Thyroid gland (tissue), 4 donors: ENCODE data around the gene AP1S3. TPM values are rescaled to one million over a fixed set of nuclear protein-coding genes. Genes with fewer than 3 reads are reported as not detected.

Experiments used
- DNase-seq, 2 donors: peaks; one replicate each; pipeline ENCODE4 v3.0.0-alpha.2; 2019
- H3K27ac ChIP-seq, 3 donors: fragments of 200-600 bp; sonication (generic); 1 replicate in 2 of 3; 2 replicates in 1 of 3; pipeline ENCODE4 v1.5.1; 2016 to 2019; ENCODE audit warnings: mild to moderate bottlenecking in 1 of 3, moderate library complexity in 1 of 3
- H3K27me3 ChIP-seq: fragments of 200-600 bp; sonication (generic); one replicate; pipeline ENCODE4 v1.5.1; 2019
- H3K36me3 ChIP-seq, 2 donors: fragments of 200-600 bp; sonication (generic); one replicate each; pipeline ENCODE4 v1.5.1; 2016 to 2019
- H3K4me1 ChIP-seq, 2 donors: fragments of 200-600 bp; sonication (generic); one replicate each; pipeline ENCODE4 v1.5.1; 2017 to 2019
- H3K4me3 ChIP-seq, 3 donors: fragments of 200-600 bp; sonication (generic); replicated peaks in 1 of 3; 1 replicate in 2 of 3; 2 replicates in 1 of 3; pipeline ENCODE4 v1.5.1; 2016; ENCODE audit warnings: mild to moderate bottlenecking in 1 of 3
- H3K9me3 ChIP-seq: fragments of 200-600 bp; sonication (generic); one replicate; pipeline ENCODE4 v1.5.1; 2017
- POLR2A ChIP-seq, 2 donors: fragments of 450-650 bp; IDR thresholded peaks; one replicate each; pipeline ENCODE4 v1.6.1; 2017; ENCODE audit warnings: antibody characterized with exemption in 2 of 2, mild to moderate bottlenecking in 2 of 2, moderate library complexity in 1 of 2
- WGBS, 2 donors: methylation state at CpG; one replicate each; pipeline ENCODE4 v1.1.5; 2017; 5-methylcytosine and 5-hydroxymethylcytosine counted together
- intact Hi-C: fragments of 100-400 bp; cut with DNase I; formaldehyde crosslinking; loops from one replicate; pipeline ENCODE4 v1.15.1; 2023
- total RNA-seq, 4 donors: library from RNA; depleted of rRNA; stranded (reverse); fragments of >200 nt; gene quantifications; one replicate each; pipeline ENCODE4 v1.2.3, GENCODE V29; 2016
- TF ChIP-seq, protein P1 (sequence below), 6 experiments: fragments of 200-600 bp in 3 of 6; fragments of 450-650 bp in 3 of 6; sonication (generic) in 3 of 6; IDR thresholded peaks; one replicate each; pipeline ENCODE4 v1.5.1; 2016 to 2019; ENCODE audit warnings: antibody characterized with exemption in 6 of 6, mild to moderate bottlenecking in 2 of 6, inconsistent platforms in 1 of 6, moderate library complexity in 1 of 6

The AP1S3 gene
- total RNA-seq, 4 donors from 2014 or later, result 37.5 to 92.6 (median 44.8) TPM

- no peak for DNase-seq
- TF ChIP-seq, protein P1, sequence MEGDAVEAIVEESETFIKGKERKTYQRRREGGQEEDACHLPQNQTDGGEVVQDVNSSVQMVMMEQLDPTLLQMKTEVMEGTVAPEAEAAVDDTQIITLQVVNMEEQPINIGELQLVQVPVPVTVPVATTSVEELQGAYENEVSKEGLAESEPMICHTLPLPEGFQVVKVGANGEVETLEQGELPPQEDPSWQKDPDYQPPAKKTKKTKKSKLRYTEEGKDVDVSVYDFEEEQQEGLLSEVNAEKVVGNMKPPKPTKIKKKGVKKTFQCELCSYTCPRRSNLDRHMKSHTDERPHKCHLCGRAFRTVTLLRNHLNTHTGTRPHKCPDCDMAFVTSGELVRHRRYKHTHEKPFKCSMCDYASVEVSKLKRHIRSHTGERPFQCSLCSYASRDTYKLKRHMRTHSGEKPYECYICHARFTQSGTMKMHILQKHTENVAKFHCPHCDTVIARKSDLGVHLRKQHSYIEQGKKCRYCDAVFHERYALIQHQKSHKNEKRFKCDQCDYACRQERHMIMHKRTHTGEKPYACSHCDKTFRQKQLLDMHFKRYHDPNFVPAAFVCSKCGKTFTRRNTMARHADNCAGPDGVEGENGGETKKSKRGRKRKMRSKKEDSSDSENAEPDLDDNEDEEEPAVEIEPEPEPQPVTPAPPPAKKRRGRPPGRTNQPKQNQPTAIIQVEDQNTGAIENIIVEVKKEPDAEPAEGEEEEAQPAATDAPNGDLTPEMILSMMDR (IDR thresholded peaks at IDR 0.05), result no peak
- no peak for TF ChIP-seq POLR2A (IDR thresholded peaks at IDR 0.05)
These were observed 107.6 kb downstream of the AP1S3 start for GRCh38 chr2:223729781-223730180.

GRCh38 chr2:223727562-223727961 is 109.8 kb downstream of the AP1S3 start:
- 60 to 63% methylated on average over 7 of the region's 7 CpGs for WGBS, 2 donors
- Histone ChIP-seq H3K27me3 (no peaks in the 10 kb centered on the region), H3K36me3 (no peaks in the 10 kb centered on the region), H3K9me3 (no peaks in the 10 kb centered on the region), H3K4me1 (peaks cover 8 to 15% of the 10 kb centered on the region in 2 donors), H3K27ac (no peak overlapping the region), H3K4me3 (no peak overlapping the region)
- TF ChIP-seq, protein P1 (IDR thresholded peaks at IDR 0.05), result peak in 5 of 6 experiments; percentile 28 to 80 (median 77)
- TF ChIP-seq POLR2A (IDR thresholded peaks at IDR 0.05), result no peak
- intact Hi-C loops, result no loop called here
- DNase-seq, result peak; percentile 56 to 62

More at GRCh38 chr2:223729781-223730180, 107.6 kb downstream of the AP1S3 start:
- peaks cover 8 to 15% of the 10 kb centered on the region in 2 donors for H3K4me1 ChIP-seq
- no peak overlapping the region for H3K4me3 ChIP-seq
- no peak overlapping the region for H3K27ac ChIP-seq
- no peaks in the 10 kb centered on the region for H3K36me3 ChIP-seq
- H3K9me3 ChIP-seq, result no peaks in the 10 kb centered on the region
- H3K27me3 ChIP-seq, result no peaks in the 10 kb centered on the region
- intact Hi-C loops, result no loop called here
- 93 to 98% methylated on average over 2 of the region's 2 CpGs for WGBS, 2 donors

DNA sequence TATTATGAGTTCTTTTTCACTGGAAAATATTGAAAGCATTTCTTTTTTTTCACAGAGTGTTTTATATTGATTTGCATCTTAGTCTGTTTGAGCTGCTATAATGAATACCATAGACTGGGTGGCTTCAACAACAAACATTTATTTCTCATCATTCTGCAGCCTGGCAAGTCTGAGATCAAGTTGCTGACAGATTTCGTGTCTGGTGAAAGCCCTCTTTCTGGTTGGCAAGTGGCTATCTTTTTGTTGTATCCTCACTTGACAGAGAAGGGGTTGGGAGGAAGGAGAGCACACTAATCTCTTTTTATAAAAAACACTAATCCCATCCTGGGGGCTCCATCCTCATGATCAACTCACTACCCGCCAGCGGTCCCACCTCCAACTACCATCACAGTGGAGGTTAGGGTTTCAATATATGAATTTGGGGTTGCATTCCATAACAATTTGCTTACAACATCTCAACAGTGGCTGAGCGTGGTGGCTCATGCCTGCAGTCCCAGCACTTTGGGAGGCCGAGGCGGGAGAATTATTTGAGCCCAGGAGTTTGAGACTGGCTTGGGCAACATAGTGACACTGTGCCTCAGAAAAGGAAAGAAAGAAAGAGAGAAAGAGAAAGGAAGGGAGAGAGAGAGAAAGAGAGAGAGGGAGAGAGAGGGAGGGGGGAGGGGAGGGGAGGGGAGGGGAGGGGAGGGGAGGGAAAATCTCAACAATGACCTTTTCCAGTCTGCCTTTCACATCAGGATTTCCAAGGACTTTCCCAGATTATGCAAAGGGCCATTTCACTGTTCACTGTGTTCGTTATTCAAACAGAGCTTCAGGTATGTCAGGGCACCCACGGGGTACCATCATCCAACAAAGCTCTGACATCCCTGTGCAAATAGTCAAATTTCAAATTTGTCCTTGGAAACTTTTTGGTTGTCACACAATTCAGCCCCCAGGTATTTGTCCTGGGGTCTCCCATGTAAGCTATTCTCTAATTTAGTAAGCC is 111.1 kb downstream of the AP1S3 start:
- no peak for DNase-seq
- Histone ChIP-seq H3K4me1 (peaks cover 8 to 15% of the 10 kb centered on the region in 2 donors), H3K27me3 (no peaks in the 10 kb centered on the region), H3K27ac (peak overlapping the region; percentile 60 to 81 (median 81)), H3K4me3 (no peak overlapping the region), H3K36me3 (no peaks in the 10 kb centered on the region), H3K9me3 (no peaks in the 10 kb centered on the region)
- WGBS, 2 donors, result 88 to 95% methylated on average over 8 of the region's 8 CpGs
- TF ChIP-seq, protein P1 (IDR thresholded peaks at IDR 0.05), result no peak
- no peak for TF ChIP-seq POLR2A (IDR thresholded peaks at IDR 0.05)
- intact Hi-C loops, result no loop called here

GRCh38 chr2:223725494-223725893 is 111.9 kb downstream of the AP1S3 start:
- DNase-seq, result peak; percentile 85 to 87
- H3K27ac ChIP-seq, result peak overlapping the region; percentile 60 to 81 (median 81)
- 33 to 36% methylated on average over 5 of the region's 5 CpGs for WGBS, 2 donors
- no peaks in the 10 kb centered on the region for H3K9me3 ChIP-seq
- intact Hi-C loops, result no loop called here
- H3K4me1 ChIP-seq, result peaks cover 8 to 15% of the 10 kb centered on the region in 2 donors
- H3K36me3 ChIP-seq, result no peaks in the 10 kb centered on the region
- H3K27me3 ChIP-seq, result no peaks in the 10 kb centered on the region
- no peak overlapping the region for H3K4me3 ChIP-seq
- TF ChIP-seq POLR2A (IDR thresholded peaks at IDR 0.05), result peak in 1 of 2 donors; percentile 10
- TF ChIP-seq, protein P1 (IDR thresholded peaks at IDR 0.05), result no peak

GRCh38 chr2:223724861-223725260 is 112.5 kb downstream of the AP1S3 start:
- intact Hi-C loops, result no loop called here
- H3K4me1 ChIP-seq, result peaks cover 8 to 15% of the 10 kb centered on the region in 2 donors
- DNase-seq, result no peak
- H3K4me3 ChIP-seq, result no peak overlapping the region
- TF ChIP-seq POLR2A (IDR thresholded peaks at IDR 0.05), result no peak
- TF ChIP-seq, protein P1 (IDR thresholded peaks at IDR 0.05), result no peak
- peak overlapping the region; percentile 37 to 81 (median 60) for H3K27ac ChIP-seq
- WGBS, 2 donors, result 88 to 92% methylated on average over 4 of the region's 4 CpGs
- H3K36me3 ChIP-seq, result no peaks in the 10 kb centered on the region
- no peaks in the 10 kb centered on the region for H3K27me3 ChIP-seq
- no peaks in the 10 kb centered on the region for H3K9me3 ChIP-seq
